Activated CD8-positive, alpha-beta memory T cell treated with anti-CD3 and anti-CD28 coated beads for 36 hours (primary cell): ENCODE measurements around the gene KIRREL2. TPM values are rescaled to one million over a fixed set of nuclear protein-coding genes. Genes with fewer than 3 reads are reported as not detected.
"Not testable (repeated sequence)": the region's sequence is repeated elsewhere in the genome, so short reads cannot be mapped to it uniquely, and the experiment has no call there.

Source experiments
- CTCF ChIA-PET: fragments of 350-600 bp; sonication (Branson Sonifier 250); formaldehyde crosslinking; loops from one replicate; lab custom pipeline; 2021; ENCODE audit warnings: antibody characterized with exemption; lab: Charles Lee
- POLR2A ChIA-PET: fragments of 350-600 bp; sonication (Branson Sonifier 250); formaldehyde crosslinking; loops from one replicate; lab custom pipeline; 2021; ENCODE audit warnings: antibody characterized with exemption; lab: Charles Lee
- total RNA-seq, 2 experiments: library from RNA; stranded (reverse); gene quantifications; one replicate each; pipeline ENCODE4 v1.2.3, GENCODE V29; 2021

Gene KIRREL2
- total RNA-seq, 2 experiments from 2014 or later = 1.0 TPM

DNA sequence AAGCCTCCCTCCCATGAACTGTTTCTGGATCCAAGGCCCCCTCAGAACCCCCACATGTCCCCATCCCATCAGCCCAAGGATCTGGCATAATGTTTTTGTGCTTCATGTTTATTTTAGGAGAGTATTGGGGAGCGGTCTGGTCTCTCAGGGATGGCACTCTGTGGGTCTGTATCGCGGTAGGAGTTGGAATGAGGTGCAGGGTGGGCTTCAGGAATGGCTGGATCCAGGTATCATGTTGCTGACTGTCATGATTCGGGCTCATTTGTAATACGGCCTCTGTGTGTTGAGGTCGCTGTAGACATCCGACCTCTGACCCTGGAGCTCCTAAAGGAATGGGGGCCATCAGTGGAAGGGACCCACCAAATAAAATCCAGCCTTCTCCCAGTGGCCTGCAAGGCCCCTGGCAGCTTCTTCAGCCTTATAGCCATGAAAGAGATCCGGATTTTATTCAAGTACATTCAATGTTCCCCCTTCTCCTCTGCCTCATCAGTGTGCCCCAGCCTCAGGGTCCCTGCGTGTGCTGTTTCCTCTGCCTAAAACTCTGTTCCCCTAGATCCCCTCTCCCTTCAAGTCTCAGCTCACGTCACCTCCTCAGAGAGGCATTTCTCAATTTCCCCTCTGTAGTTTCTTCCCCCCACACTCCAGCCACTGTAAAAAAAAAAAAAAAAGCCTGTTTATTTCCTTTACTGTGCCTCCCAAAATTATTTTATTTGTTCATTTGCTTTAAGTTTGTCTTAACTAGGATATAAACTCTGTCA lies 47.8 kb downstream of the KIRREL2 start:
- POLR2A ChIA-PET = interaction anchor here (0.5 to 0.8 kb wide), 2 partner anchors 26 to 1158 kb away, joined by 3 read pairs; no protein-coding TSS in a partner anchor
- CTCF ChIA-PET = interaction anchor here (0.5 to 1.2 kb wide), 2 partner anchors 21 to 23 kb away, joined by 3 read pairs; no protein-coding TSS in a partner anchor

DNA sequence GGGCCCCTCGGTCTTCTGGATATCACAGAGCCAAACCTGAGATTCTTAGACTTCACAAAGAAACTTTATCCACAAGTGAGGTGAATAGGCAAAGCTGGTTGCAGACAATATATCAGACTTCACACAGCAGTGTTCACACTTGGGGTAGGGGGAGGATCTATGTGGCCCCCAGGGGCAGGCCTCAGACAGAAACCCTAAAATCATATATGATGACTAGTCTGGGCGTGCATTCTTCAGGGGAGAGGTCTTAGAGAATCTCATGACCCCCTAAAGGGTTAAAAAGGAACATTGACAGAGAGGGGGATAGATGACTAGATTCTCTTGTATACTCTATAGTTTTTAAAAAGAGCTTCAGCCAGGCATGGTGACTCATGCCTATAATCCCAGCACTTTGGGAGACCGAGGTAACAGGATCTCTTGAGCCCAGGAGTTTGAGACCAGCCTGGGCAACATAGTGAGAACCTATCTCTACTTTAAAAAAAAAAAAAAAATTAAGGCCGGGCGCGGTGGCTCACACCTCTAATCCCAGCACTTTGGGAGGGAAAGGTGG lies 48.5 kb downstream of the KIRREL2 start:
- ChIA-PET CTCF (interaction anchor here (0.7 to 0.8 kb wide), 2 partner anchors 27 to 192 kb away, joined by 3 read pairs; no protein-coding TSS in a partner anchor), POLR2A (interaction anchor here (0.5 to 0.9 kb wide), 3 partner anchors 25 to 1159 kb away, joined by 3 to 7 read pairs (median 3); no protein-coding TSS in a partner anchor)

DNA sequence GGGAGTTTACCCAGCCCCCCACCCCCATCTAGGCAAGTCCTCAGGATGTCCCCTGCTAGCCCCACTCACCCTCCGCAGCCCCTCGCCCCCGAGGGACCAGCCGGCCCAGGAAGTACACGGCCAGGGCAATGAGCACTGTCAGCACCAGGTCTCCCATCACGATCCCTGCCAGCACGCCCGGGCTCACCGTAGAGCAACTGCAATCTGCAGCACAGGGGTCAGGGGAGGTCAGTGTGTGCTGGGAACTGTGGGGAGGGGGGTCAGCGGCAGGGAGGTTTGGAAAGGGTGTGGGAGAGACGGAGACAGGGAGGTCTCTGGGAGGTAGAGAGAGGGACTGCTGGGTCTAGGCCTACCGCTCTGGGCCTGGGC lies 50.6 kb downstream of the KIRREL2 start:
- POLR2A ChIA-PET = no interaction called here
- CTCF ChIA-PET = no interaction called here

DNA sequence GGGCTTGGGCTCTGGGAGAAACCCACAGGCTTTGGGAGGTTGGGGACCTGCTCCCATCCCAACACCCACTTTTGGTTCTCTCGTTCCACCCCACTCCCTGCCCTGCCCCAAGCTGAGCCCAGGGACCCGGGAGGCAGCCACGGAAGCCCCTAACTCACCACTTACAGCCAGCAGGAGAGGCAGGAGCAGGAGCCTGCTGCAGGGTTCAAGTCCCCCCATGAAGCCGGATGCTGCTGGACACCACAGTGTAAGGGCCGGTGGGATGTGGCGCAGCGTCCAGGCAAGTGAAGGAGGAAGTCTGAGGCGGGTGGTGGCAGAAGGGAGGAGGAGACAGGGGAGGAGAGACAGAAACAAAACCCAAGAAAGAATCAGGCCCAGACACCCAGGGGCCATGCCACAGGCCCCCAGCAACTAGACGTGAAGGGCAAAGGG lies 51.3 kb downstream of the KIRREL2 start, which contains the start of gene TYROBP:
TSS of gene TYROBP (minus strand) at position 286 of the 432 bp plus-strand sequence. CDS start at position 219, 67 bp downstream.
- POLR2A ChIA-PET = interaction anchor here (0.7 kb wide), 1 partner anchor 29 kb away, joined by 3 read pairs; no protein-coding TSS in a partner anchor
- CTCF ChIA-PET = no interaction called here

DNA sequence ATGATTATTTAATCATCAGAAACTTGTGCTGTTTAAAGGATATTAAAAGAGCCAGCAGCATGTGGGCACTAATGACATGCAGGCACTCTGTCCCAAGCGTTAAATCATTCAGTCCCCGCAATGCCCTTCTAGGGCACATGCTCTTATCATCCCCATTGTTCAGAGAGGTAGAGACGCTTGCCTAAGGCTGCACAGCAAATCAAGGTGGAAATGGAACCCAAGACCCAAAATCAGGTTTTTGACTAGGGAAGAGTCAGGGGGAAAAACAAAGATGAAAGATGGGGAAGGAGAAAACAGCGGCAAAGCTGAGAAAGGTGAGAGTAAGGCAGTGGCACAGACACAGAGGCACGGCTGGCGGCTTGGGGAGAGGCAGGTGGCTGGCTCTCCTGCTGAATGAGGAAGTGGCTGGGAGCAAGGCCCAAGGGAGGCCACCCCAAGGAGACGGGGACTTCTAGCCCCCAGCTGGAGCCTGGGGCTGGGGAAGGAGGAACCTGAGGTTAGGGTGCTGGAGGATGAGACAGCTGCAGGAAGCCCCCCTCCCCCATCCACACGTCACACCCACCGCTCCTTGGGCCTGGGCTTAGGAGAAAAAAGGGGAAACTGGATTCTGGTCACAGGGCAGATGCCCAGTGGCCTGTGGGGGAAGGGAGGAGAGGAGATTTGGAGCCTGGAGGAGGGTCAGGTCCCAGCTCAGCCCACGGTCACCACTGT lies 52.4 kb downstream of the KIRREL2 start:
- POLR2A ChIA-PET = interaction anchor here (0.7 kb wide), 1 partner anchor 30 kb away, joined by 3 read pairs; no protein-coding TSS in a partner anchor
- CTCF ChIA-PET = no interaction called here

DNA sequence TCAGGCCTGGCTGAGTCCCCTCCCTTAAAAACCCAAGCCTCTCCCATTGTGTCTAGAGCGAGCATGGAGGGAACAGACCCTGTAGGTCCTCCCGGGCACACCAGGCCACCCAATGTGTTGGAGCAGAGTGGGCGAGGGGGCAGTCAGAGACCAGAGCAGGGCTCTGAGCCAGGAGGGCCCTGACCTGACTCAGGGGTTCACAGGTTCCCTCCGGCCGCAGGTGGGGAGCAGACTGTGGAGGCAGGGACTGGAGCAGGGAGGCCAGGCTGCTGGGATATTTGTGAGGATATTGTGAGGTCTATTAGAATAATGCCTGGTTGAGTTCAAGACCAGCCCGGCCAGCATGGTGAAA lies 52.9 kb downstream of the KIRREL2 start:
- POLR2A ChIA-PET = no interaction called here
- CTCF ChIA-PET = no interaction called here

DNA sequence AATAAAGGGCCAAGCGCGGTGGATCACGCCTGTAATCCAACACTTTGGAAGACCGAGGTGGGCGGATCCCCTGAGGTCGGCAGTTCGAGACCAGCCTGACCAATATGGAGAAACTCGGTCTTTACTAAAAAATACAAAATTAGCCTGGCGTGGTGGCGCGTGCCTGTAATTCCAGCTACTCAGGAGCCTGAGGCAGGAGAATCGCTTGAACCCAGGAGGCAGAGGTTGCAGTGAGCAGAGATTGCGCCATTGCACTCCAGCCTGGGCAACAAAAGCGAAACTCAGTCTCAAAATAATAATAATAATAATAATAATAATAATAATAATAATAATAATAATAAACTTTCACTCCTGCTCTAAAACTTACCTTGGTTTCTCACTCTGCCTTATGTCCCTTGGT lies 53.6 kb downstream of the KIRREL2 start:
- CTCF ChIA-PET, POLR2A ChIA-PET: not testable (repeated sequence)

DNA sequence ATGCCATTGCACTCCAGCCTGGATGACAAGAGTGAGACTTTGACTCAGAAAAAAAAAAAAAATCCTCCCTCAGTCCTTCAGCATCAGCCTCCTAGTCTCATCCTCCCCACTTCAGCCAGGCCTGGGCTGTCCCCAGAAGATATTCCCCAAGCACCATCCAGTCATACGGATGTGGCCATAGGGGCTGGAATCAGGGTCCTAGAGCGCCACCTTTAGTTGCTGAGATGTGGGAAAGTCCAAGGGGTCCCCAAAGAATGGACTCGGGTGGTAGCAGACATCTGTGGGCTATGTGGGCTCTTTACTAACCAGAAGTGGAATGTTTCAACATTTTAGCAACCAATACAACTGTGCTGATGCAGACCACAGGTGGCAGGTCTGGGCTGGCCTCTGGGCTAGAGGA lies 54.5 kb downstream of the KIRREL2 start:
- POLR2A ChIA-PET = no interaction called here
- CTCF ChIA-PET = no interaction called here

DNA sequence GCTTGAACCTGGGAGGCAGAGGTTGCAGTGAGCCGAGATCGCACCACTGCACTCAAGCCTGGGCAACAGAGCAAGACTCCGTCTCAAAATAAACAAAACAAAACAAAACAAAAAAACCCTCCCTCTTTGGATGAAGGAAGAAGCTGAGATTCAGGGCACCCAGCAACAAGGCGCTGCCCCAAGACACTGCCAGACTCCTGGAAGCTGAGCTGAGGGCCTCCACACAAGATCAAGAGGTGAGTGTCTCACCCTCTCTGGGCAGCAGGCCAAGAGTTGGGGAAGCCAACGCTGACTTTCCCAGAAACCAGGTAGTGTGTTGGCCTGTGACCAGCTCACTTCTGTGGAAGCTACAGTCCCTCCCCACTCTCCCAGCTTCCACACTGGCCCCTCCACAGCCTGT lies 55.1 kb downstream of the KIRREL2 start:
- CTCF ChIA-PET = interaction anchor here (1.3 kb wide), 1 partner anchor 9 kb away, joined by 5 read pairs; no protein-coding TSS in a partner anchor
- POLR2A ChIA-PET = interaction anchor here (0.6 kb wide), 1 partner anchor 222 kb away, joined by 5 read pairs; no protein-coding TSS in a partner anchor

DNA sequence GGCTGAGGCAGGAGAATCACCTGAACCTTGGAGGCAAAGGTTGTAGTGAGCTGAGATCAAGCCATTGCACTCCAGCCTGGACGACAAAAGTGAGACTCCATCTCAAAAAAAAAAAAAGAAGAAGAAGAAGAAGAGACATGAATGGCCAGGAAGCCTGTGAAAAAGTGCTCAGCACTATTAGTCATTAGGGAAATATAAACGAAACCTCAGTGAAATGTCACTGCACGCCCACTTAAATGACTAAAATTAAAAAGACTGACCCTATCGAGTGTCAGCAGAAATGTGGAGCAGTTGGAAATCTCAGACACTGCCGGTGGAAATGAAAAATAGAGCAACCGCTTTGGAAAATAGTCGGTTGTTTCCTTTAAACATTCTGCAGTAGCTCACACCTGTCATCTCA lies 56.9 kb downstream of the KIRREL2 start:
- CTCF ChIA-PET = interaction anchor here (1.3 kb wide), 1 partner anchor 10 kb away, joined by 4 read pairs; no protein-coding TSS in a partner anchor
- POLR2A ChIA-PET = no interaction called here

DNA sequence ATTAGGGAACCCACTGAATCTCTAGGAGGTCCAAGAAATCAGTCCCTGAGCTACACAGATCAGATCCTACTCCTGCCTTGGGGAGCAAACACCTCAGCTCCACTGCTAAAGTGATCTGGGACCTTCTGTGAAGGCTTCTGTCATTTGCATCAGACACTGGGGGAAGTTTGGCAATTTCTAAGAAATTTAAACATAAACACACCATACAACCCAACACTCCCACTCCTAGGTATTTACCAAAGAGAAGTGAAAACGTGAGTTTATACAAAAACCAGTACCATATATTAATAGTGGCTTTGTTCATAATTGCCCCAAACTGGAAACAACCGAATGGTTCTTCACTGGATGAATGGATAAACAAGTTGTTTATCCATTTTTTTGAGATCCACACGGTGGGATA lies 58.7 kb downstream of the KIRREL2 start:
- CTCF ChIA-PET = interaction anchor here (0.7 to 1.6 kb wide), 3 partner anchors 16 to 85 kb away, joined by 3 to 4 read pairs (median 3); no protein-coding TSS in a partner anchor
- POLR2A ChIA-PET = no interaction called here

Other genes starting within 250 kb of the KIRREL2 start
- gene HAUS5, start 244.2 kb upstream of the KIRREL2 start, total RNA-seq = 10 to 100 TPM; 38.8 to 40.9 TPM
- 100 to 1,000 TPM; 102 to 104 TPM for gene RBM42, start 227.9 kb upstream of the KIRREL2 start, total RNA-seq
- 1 to 10 TPM; 2.0 to 2.1 TPM for gene ETV2, start 215.2 kb upstream of the KIRREL2 start, total RNA-seq
- 100 to 1,000 TPM; 426 to 431 TPM for gene COX6B1, start 208.6 kb upstream of the KIRREL2 start, total RNA-seq
- under 1 TPM; 0.23 to 0.38 TPM for gene UPK1A, start 190.4 kb upstream of the KIRREL2 start, total RNA-seq
- 100 to 1,000 TPM; 278 to 282 TPM for gene ZBTB32, start 152.4 kb upstream of the KIRREL2 start, total RNA-seq
- 10 to 100 TPM; 52.0 to 53.1 TPM for gene KMT2B, start 138.9 kb upstream of the KIRREL2 start, total RNA-seq
- 10 to 100 TPM; 82.6 to 85.6 TPM for gene IGFLR1, start 114.5 kb upstream of the KIRREL2 start, total RNA-seq
- 10 to 100 TPM; 24.9 to 26.6 TPM for gene U2AF1L4, start 111.5 kb upstream of the KIRREL2 start, total RNA-seq
- gene PSENEN, start 111.3 kb upstream of the KIRREL2 start, total RNA-seq = 10 to 100 TPM; 50.8 to 53.4 TPM
- gene LIN37, start 108.3 kb upstream of the KIRREL2 start, total RNA-seq = 10 to 100 TPM in 1 of 2 experiments, 1 to 10 TPM in 1; 7.3 to 10.5 TPM
- gene HSPB6, start 99.9 kb upstream of the KIRREL2 start, total RNA-seq = under 1 TPM in 1 of 2 experiments, not detected in 1; 0.21 TPM
- 10 to 100 TPM; 33.7 to 37.0 TPM for gene PROSER3, start 98.7 kb upstream of the KIRREL2 start, total RNA-seq
- gene ARHGAP33, start 81.3 kb upstream of the KIRREL2 start, total RNA-seq = 10 to 100 TPM; 12.0 to 16.5 TPM
- gene PRODH2, start 44.1 kb upstream of the KIRREL2 start, total RNA-seq = not detected
- gene NPHS1, start 4.4 kb upstream of the KIRREL2 start, total RNA-seq = not detected
- 1 to 10 TPM in 1 of 2 experiments, under 1 TPM in 1; 0.61 to 1.7 TPM for gene APLP1, start 11.7 kb downstream of the KIRREL2 start, total RNA-seq
- 10 to 100 TPM; 80.2 to 85.9 TPM for gene NFKBID, start 43.6 kb downstream of the KIRREL2 start, total RNA-seq
- gene HCST, start 45.6 kb downstream of the KIRREL2 start, total RNA-seq = 10 to 100 TPM; 63.0 to 66.2 TPM
- not detected for gene TYROBP, start 51.4 kb downstream of the KIRREL2 start, total RNA-seq
- 10 to 100 TPM; 11.8 TPM for gene LRFN3, start 79.5 kb downstream of the KIRREL2 start, total RNA-seq
- gene SDHAF1, start 138.3 kb downstream of the KIRREL2 start, total RNA-seq = 10 to 100 TPM; 22.6 to 26.0 TPM
- 1 to 10 TPM; 1.2 to 1.4 TPM for gene SYNE4, start 151.9 kb downstream of the KIRREL2 start, total RNA-seq
- 10 to 100 TPM; 35.2 to 36.7 TPM for gene ALKBH6, start 157.3 kb downstream of the KIRREL2 start, total RNA-seq
- under 1 TPM; 0.06 to 0.21 TPM for gene CLIP3, start 176.0 kb downstream of the KIRREL2 start, total RNA-seq
- gene THAP8, start 197.4 kb downstream of the KIRREL2 start, total RNA-seq = 1 to 10 TPM; 2.0 TPM
- gene WDR62, start 198.0 kb downstream of the KIRREL2 start, total RNA-seq = 10 to 100 TPM; 18.6 to 19.2 TPM